Hepatocyte (in vitro differentiated cells): ENCODE data around the gene KCNAB3. TPM values are rescaled to one million over a fixed set of nuclear protein-coding genes. Genes with fewer than 3 reads are reported as not detected.

Source experiments
- DNase-seq: peaks from one replicate; pipeline ENCODE4 v3.0.0-alpha.2; 2016; ENCODE audit warnings: low spot score
- H2AFZ ChIP-seq: fragments of 200-600 bp; sonication (generic); 2 replicates; pipeline ENCODE4 v1.6.0; 2016; ENCODE audit warnings: antibody characterized with exemption, mild to moderate bottlenecking
- H3K27ac ChIP-seq: fragments of 200-600 bp; sonication (generic); 2 replicates; pipeline ENCODE4 v1.5.1; 2016; ENCODE audit warnings: mild to moderate bottlenecking
- H3K27me3 ChIP-seq: fragments of 200-600 bp; sonication (generic); 2 replicates; pipeline ENCODE4 v1.6.1; 2016
- H3K36me3 ChIP-seq: fragments of 200-600 bp; sonication (generic); replicated peaks from 2 replicates; pipeline ENCODE4 v1.5.1; 2016; ENCODE audit warnings: low read depth; ENCODE audit not compliant: insufficient read depth
- H3K4me1 ChIP-seq: fragments of 200-600 bp; sonication (generic); 2 replicates; pipeline ENCODE4 v1.5.1; 2016; ENCODE audit warnings: mild to moderate bottlenecking, moderate library complexity; ENCODE audit not compliant: insufficient read depth
- H3K4me2 ChIP-seq: fragments of 200-600 bp; sonication (generic); 2 replicates; pipeline ENCODE4 v1.6.0; 2016
- H3K4me3 ChIP-seq: fragments of 200-600 bp; sonication (generic); 2 replicates; pipeline ENCODE4 v1.5.1; 2016; ENCODE audit warnings: mild to moderate bottlenecking
- H3K79me2 ChIP-seq: fragments of 200-600 bp; sonication (generic); 2 replicates; pipeline ENCODE4 v1.6.0; 2017; ENCODE audit warnings: mild to moderate bottlenecking
- H3K9me2 ChIP-seq: fragments of 200-600 bp; sonication (generic); replicated peaks from 2 replicates; pipeline ENCODE4 v1.6.0; 2017; ENCODE audit warnings: mild to moderate bottlenecking; ENCODE audit not compliant: insufficient read depth
- H3K9me3 ChIP-seq: fragments of 200-600 bp; sonication (generic); 2 replicates; pipeline ENCODE4 v1.5.1; 2016; ENCODE audit warnings: low read depth, mild to moderate bottlenecking
- H4K20me1 ChIP-seq: fragments of 200-600 bp; sonication (generic); 2 replicates; pipeline ENCODE4 v1.6.0; 2016; ENCODE audit warnings: mild to moderate bottlenecking; ENCODE audit not compliant: insufficient read depth, poor library complexity, severe bottlenecking
- EZH2 ChIP-seq: fragments of 200-600 bp; sonication (generic); IDR thresholded peaks from 2 replicates; pipeline ENCODE4 v1.6.1; 2016; ENCODE audit warnings: antibody characterized with exemption, mild to moderate bottlenecking, borderline replicate concordance
- EZH2phosphoT487 ChIP-seq: fragments of 200-600 bp; sonication (generic); IDR thresholded peaks from one replicate; pipeline ENCODE4 v1.6.1; 2018; ENCODE audit warnings: antibody characterized with exemption, mild to moderate bottlenecking, low read depth, moderate library complexity; ENCODE audit not compliant: unreplicated experiment, severe bottlenecking
- WGBS: methylation state at CpG from one replicate; pipeline ENCODE4 v1.1.6; 2016; ENCODE audit warnings: low lambda C conversion rate; ENCODE audit errors: missing lambda C conversion rate; 5-methylcytosine and 5-hydroxymethylcytosine counted together
- polyA plus RNA-seq: library from polyadenylated mRNA; unstranded; fragments of >200 nt; fragmentation: Nextera tagmentation; extraction: Ambion mirVana; gene quantifications from 2 replicates; pipeline ENCODE4 v1.2.1, GENCODE V29; 2016
- total RNA-seq: library from RNA; depleted of rRNA; stranded (reverse); fragments of >200 nt; gene quantifications from 2 replicates; pipeline ENCODE4 v1.2.3, GENCODE V29; 2014
- TF ChIP-seq, protein P1 (sequence below): fragments of 200-600 bp; sonication (generic); IDR thresholded peaks from 2 replicates; pipeline ENCODE4 v1.5.1; 2016; ENCODE audit warnings: antibody characterized with exemption, mild to moderate bottlenecking; ENCODE audit not compliant: poor library complexity

The KCNAB3 gene
- total and polyA plus RNA-seq, 2 experiments from 2014 or later = 1.8 TPM

- Histone ChIP-seq H3K36me3 (peaks cover 3% of the 10 kb centered on the region), H3K79me2 (no peaks in the 10 kb centered on the region), H4K20me1 (no peaks in the 10 kb centered on the region), H2AFZ (no peak overlapping the region), H3K9me3 (no peaks in the 10 kb centered on the region), H3K27me3 (no peaks in the 10 kb centered on the region), H3K4me2 (no peak overlapping the region), H3K27ac (no peak overlapping the region), H3K4me3 (no peak overlapping the region), H3K4me1 (no peaks in the 10 kb centered on the region), H3K9me2 (no peaks in the 10 kb centered on the region)
- 95% methylated on average over 9 of the region's 9 CpGs for WGBS
- DNase-seq = no peak
- TF ChIP-seq, protein P1, sequence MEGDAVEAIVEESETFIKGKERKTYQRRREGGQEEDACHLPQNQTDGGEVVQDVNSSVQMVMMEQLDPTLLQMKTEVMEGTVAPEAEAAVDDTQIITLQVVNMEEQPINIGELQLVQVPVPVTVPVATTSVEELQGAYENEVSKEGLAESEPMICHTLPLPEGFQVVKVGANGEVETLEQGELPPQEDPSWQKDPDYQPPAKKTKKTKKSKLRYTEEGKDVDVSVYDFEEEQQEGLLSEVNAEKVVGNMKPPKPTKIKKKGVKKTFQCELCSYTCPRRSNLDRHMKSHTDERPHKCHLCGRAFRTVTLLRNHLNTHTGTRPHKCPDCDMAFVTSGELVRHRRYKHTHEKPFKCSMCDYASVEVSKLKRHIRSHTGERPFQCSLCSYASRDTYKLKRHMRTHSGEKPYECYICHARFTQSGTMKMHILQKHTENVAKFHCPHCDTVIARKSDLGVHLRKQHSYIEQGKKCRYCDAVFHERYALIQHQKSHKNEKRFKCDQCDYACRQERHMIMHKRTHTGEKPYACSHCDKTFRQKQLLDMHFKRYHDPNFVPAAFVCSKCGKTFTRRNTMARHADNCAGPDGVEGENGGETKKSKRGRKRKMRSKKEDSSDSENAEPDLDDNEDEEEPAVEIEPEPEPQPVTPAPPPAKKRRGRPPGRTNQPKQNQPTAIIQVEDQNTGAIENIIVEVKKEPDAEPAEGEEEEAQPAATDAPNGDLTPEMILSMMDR = no peak
- TF ChIP-seq EZH2 (no peak), EZH2phosphoT487 (no peak)
Observed at GRCh38 chr17:7944326-7944725, 14.7 kb upstream of the KCNAB3 start.

GRCh38 chr17:7943291-7943690, 13.6 kb upstream of the KCNAB3 start:
- Histone ChIP-seq H3K27ac (no peak overlapping the region), H3K9me3 (no peaks in the 10 kb centered on the region), H3K4me2 (no peak overlapping the region), H3K27me3 (no peaks in the 10 kb centered on the region), H3K36me3 (peaks cover 3% of the 10 kb centered on the region), H2AFZ (no peak overlapping the region), H4K20me1 (no peaks in the 10 kb centered on the region), H3K4me1 (no peaks in the 10 kb centered on the region), H3K4me3 (no peak overlapping the region), H3K9me2 (no peaks in the 10 kb centered on the region), H3K79me2 (no peaks in the 10 kb centered on the region)
- no peak for TF ChIP-seq EZH2phosphoT487
- TF ChIP-seq, protein P1 = no peak
- TF ChIP-seq EZH2 = no peak
- 96% methylated on average over 13 of the region's 13 CpGs for WGBS
- DNase-seq = no peak

- no peaks in the 10 kb centered on the region for H3K27me3 ChIP-seq
- H3K4me2 ChIP-seq = no peak overlapping the region
- no peaks in the 10 kb centered on the region for H3K9me2 ChIP-seq
- H3K9me3 ChIP-seq = no peaks in the 10 kb centered on the region
- DNase-seq = no peak
- TF ChIP-seq EZH2 (no peak), EZH2phosphoT487 (no peak)
- TF ChIP-seq, protein P1 = no peak
- no peak overlapping the region for H2AFZ ChIP-seq
- no peaks in the 10 kb centered on the region for H3K4me1 ChIP-seq
- no peaks in the 10 kb centered on the region for H3K36me3 ChIP-seq
- H3K79me2 ChIP-seq = no peaks in the 10 kb centered on the region
- no peak overlapping the region for H3K27ac ChIP-seq
- H4K20me1 ChIP-seq = no peaks in the 10 kb centered on the region
- no peak overlapping the region for H3K4me3 ChIP-seq
- WGBS = 93% methylated on average over 6 of the region's 6 CpGs
Observed at GRCh38 chr17:7940743-7941142, 11.1 kb upstream of the KCNAB3 start.

DNA sequence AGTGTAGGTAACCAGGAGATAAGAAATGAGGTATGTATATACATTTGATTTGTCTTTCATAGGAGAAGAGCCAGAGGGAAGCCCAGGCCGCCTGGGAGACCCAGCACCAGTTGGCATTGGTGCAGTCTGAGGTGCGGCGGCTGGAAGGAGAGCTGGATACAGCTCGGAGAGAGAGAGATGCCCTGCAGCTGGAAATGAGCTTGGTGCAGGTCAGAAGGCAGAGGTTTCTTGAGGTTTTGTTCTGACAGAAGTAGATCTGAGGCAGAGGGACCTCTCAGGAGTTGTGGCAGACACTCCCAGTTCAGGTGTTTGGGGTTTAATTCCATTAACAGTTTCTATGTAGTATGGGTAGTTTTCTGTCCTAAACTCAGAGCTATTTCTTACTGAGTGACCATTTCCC, 10.4 kb upstream of the KCNAB3 start:
- TF ChIP-seq, protein P1 = no peak
- TF ChIP-seq EZH2phosphoT487 (no peak), EZH2 (no peak)
- no peak overlapping the region for H3K27ac ChIP-seq
- 96% methylated on average over 4 of the region's 4 CpGs for WGBS
- no peaks in the 10 kb centered on the region for H3K4me1 ChIP-seq
- H3K4me3 ChIP-seq = no peak overlapping the region
- H3K9me3 ChIP-seq = no peaks in the 10 kb centered on the region
- no peak overlapping the region for H3K4me2 ChIP-seq
- no peaks in the 10 kb centered on the region for H3K27me3 ChIP-seq
- no peak overlapping the region for H2AFZ ChIP-seq
- no peak for DNase-seq
- H3K9me2 ChIP-seq = no peaks in the 10 kb centered on the region
- no peaks in the 10 kb centered on the region for H3K36me3 ChIP-seq
- no peaks in the 10 kb centered on the region for H4K20me1 ChIP-seq
- H3K79me2 ChIP-seq = peaks cover 2% of the 10 kb centered on the region
